HG02852 (cell line): ENCODE data around the gene UPP1.
A peak's percentile ranks its signal among the peaks of the same experiment; 100 is the strongest.

Source experiments
- ATAC-seq: cut with Tn5 transposase; IDR thresholded peaks from one replicate; pipeline ENCODE4 v1.9.1; 2021; ENCODE audit warnings: mild to moderate bottlenecking, moderate library complexity; ENCODE audit not compliant: unreplicated experiment

UPP1 gene

GRCh38 chr7:48150086-48150485 is 61.0 kb downstream of the UPP1 start:
- ATAC-seq, result no peak

GRCh38 chr7:48154792-48155413 is 65.8 kb downstream of the UPP1 start:
- peak; percentile 54 for ATAC-seq
